Measurements from ENCODE around the gene EGR1.
A peak's percentile ranks its signal among the peaks of the same experiment; 100 is the strongest.
"Not testable (repeated sequence)": the region's sequence is repeated elsewhere in the genome, so short reads cannot be mapped to it uniquely, and the experiment has no call there.

The EGR1 gene

DNA sequence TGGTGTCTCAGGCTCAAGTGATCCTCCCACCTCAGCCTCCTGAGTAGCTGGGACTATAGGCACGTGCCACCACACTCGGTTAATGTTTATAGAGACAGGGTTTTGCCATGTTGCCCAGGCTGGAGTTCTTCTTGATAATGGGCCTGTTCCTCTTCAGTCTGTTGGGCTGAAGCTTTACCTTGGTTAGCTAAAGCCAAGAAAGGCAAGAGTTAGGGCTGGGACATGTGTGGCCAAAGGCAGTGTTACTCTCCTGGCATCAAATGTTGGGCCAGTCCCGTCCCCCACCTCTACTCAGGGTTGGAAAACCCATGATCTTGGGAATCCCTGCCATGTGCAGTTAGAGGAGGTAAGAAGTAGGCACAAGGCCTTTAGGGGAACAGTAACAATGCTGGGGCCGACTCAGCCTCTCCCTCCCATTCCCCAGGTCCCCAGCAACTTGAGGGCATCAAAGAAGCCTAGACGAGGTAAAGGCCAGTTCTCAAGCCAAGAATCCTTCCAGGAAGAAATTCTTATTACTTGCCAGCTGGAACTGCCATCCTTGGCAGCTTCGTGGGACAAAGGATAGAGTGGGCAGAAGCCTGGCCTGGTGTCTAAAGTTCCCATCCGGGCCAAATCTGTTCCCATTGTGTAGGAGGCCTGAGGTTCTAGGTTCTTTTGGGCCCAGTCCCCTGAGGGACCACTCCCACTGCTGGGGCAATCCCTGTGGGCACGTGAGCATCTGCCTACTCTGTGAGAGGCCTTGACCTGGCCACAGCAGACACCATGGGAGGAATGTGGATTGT lies 4.5 kb downstream of the EGR1 start:
- no peak for DNase-seq (ENCODE audit: low spot score)

DNA sequence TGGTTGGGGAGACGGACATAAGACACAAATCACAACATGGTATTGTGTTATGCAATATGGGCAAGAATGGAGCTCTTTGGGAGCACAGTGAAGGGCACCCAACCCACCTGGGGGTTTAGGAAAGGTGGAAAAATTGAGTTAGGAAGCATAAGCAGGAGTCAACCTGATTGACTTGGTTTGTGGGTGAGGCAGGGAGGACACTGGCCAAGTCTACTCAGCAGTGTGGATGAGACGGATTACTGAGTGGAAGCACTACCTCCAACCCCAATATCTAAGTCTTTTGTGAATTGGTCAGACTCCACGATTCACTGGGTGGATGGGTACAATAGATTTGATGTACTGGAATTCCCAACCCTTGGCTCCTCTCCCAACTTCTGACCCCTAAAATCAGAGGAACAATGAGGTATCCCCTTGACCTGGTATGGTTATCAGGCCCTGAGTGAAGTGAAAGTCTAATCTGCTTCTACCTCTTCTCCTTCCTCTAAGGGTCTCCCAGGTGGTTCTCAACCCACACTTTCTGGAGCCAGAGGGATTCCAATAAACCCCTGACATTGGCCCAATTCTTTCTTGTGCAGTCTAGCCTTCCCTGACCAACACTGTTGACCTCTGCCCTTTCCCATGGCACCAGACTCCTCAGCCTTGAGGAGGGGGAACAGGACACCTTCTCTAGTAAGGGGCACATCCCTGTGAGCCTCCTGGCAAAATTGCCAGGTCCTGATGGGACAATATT lies 5.2 kb downstream of the EGR1 start:
- no peak for DNase-seq (ENCODE audit: low spot score)

DNA sequence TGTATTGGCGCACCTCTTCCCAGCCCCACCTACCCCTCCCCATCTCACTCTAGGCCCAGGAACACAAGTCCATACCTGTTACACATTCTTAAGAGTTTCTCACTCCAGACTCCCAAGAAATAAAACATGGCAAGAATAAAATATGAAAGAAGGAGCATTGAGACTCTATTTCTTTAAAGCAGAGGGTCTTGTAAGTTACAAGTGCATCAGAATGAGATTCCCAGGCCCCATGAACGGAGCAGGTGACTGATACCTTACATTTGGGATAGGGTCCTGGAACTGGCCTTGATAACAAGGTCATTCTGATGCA lies 5.7 kb downstream of the EGR1 start:
- no peak for DNase-seq (ENCODE audit: low spot score)

DNA sequence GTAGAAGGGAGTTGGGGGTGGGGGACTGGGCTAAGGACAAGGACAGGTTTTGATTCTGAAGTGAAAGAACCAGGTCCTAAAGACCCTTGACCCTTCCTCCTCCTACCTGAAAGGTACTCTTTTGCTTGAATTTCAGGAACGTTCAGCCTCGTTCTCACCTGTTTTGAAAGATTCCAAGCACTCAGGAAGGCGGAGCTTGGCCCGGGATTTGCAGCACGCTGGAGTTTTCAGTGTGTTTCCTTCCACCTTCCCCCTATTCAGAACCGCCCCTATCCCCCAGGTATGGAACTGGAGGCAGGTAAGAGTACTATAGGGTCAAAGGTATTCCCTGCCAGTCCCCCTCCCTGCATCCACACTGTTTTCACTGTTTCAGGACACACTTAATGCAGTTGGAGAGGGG lies 7.1 kb downstream of the EGR1 start:
- no peak for DNase-seq (ENCODE audit: low spot score)

DNA sequence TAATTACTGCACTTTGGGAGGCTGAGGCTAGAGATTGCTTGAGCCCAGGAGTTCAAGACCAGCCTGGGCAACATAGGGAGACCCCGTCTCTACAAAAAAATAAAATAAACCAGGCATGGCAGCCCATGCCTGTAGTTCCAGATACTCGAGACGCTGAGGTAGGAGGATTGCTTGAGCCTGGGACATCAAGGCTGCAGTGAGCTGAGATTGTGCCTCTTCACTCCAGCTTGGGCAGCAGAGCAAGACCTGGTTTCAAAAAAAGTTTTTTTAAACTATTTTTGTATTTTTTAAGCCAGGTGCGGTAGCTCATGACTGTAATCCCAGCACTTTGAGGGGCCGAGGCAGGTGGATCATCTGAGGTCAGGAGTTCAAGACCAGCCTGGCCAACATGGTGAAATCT lies 7.9 kb downstream of the EGR1 start:
- not testable (repeated sequence) for DNase-seq (ENCODE audit: low spot score)

DNA sequence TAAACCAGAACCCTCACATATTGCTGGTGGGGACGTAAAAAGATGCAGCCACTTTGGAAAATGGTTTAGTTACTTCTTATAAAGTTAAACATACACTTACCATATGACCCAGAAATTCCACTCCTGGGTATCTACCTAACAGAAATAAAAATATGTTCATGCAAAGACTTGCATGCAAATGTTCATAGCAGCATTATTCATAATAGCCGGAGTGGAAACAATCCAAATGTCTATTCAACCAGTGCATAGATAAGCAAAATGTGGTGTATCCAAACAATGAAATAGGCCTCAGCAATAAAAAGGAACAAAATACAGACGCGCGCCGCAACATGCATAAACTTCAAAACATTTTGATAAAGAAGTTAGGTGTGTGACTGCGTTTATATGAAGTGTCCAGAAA lies 11.6 kb downstream of the EGR1 start:
- no peak for DNase-seq (ENCODE audit: low spot score)

DNA sequence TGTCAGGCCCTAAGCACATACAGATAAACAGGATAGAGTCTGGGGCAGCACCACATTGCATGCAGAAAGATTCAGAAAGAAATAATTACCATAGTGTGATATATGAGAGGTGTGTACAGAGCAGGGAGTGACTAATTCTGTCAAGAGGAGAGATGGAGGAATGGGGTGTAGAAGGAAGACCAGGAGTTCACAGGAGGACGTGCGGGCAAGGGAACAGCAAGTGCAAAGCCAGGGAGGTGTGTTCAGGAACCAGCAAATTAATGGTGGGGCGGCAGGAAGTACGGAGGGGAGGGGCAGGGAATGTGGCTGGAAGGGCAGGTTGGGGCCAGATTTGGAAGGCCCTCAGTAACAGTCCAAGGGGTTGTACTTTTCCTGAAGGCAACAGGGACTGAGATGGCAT lies 17.4 kb downstream of the EGR1 start:
- no peak for DNase-seq (ENCODE audit: low spot score)

DNA sequence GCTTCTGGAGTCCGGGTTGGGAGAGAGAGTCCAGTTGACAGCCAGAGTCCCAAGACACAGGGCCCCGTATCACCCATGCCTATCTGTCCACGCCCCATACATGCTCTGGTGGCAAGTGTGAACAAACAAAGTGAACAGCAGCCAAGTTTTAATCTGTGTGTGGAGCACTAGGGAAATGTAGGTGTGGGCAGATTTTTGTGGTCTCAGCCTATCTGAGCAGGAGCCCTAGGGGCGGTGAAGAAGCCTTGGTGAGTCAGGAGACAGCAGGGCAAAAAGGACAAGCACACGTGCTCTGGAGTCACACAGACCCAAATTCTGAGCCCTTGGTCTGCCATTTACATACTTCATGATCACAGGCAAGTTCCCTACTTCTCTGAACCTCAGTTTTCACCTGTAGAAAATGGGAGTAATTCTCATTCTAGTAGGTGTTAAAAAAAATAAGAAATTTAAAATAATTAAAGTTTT lies 23.2 kb downstream of the EGR1 start:
- no peak for DNase-seq (ENCODE audit: low spot score)

DNA sequence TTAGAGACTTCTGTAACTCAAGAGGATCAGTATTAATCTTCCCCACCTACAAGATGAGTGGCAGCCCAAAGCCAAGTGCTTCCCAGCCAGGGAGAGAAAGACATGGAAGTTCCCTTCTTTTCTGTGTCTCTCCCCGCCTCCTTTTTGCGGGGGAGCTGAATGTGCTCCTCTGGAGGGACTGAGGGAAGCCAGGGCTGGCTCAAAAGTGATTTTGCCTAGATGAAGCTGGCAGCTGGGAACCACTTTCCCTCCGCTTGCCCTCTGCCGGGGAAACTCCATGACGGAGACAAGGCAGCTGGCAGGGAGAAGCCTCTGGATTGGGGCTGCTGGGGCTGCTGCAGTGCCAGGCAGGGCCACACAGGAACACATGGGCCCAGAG lies 24.4 kb downstream of the EGR1 start:
- DNase-seq (ENCODE audit: low spot score), result peak; percentile 68

DNA sequence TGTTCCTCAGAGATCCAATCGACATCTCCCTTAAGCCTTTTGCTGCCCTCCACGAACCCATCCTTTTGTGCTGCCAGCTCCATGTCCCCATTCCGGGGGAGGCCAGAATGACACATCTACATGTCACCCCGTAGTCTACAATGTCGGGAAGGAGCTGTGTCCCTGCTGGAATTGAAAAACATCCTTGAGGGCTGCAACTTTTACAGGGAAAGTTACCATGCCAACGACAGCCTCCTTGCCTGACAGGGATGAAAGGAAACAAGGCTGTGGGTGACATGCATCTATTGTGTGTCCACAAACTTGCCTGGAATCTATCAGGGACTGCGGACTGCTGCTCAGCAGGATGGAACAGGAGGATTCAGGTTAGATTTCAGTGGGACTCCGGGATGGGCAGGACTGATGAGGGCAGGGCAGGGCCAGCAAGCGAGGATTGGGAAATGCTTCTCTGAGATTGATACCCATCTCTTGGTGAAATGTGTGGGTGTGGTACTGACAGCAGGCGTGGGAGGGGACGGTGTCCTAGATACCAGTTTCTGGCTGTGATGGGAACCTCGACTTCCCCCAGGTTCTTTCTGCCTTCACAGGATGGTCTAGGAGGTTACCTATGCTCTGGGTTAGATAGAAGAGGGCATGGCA lies 25.5 kb downstream of the EGR1 start:
- peak; percentile 36 for DNase-seq (ENCODE audit: low spot score)

DNA sequence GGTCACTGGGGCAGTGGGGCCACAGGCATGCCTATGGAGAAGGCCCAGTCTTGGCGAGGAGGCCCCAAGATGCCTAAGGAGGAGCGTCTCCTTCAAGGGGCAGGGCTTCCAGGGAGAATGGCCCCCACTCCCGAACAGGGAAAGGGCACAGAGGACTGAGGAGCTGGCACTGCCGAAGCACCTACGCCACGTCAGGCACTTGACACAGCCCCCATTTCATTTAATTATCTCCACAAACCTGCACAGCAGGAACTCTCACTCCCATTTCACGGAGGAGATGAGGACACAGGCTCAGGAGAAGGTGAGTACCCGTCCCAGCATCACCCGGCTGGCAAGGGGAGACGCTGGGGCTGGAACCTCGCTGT lies 26.0 kb downstream of the EGR1 start:
- peak; percentile 57 for DNase-seq (ENCODE audit: low spot score)

DNA sequence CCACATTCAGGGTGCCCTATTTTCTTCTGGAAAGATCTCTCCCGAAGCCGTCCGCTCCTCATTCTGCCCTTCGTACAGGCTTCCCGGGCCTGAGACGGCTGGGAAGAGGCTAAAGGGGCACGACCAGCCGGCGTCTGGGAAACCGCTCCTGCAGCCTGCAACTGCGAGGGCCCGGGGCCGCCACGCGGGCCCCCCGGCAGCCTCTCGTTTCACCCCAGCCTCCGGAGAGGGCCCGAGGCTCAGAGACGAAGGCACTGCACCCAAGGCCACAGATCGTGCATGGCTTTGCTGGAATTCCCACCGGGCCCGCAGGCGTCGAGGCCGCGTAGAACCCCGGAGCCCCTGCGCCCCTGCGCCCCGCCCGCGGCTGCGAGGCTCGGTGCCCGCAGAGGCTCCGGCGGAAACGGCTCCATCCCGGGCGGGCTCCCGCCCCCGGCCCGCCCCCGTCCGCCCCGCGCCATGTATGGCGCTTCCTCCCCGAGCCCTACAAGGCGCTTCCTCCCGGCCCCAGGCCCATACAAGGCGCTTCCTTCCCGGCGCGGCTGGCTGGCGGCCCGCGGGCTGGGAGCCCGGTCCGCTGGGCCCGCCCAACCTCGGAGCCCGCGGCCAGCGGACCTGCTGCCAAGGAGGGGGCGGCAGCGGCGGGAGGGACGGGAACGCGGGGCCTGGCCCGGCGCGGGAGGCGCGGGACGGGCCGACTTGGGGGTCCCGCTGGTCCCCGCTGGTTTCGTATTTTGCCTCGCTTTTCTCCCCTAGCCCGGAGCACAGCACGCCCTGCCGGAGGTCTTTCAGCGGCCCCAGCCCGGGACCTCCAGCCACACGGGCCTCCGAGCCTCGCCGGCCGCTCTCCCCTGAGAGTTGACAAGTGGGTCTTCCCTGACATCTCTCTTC lies 26.6 kb downstream of the EGR1 start:
- peak; percentile 92 for DNase-seq (ENCODE audit: low spot score)

DNA sequence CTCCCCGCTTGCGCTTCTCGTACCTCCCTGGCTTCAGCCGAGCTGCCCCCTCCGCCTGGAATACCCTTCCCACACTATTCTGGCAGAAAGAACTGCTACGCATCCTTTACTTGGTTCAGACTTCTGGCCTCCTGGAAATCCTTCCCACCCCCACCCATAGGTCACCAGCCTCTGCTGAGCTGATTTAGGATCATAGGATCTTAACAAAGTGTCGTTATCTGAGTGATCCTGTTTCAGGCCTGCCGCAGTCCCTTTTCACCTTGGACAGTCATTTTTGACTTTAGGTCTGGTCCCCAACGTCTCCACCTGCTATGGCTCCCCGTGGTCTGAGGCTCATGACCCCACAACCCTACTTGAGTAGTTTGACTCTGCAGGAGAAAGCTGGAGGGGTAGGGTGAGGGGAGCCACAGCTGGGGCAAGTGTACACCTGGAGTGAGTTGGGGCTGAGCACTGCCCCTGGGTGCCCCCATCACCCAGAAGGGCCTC lies 27.3 kb downstream of the EGR1 start:
- no peak for DNase-seq (ENCODE audit: low spot score)

DNA sequence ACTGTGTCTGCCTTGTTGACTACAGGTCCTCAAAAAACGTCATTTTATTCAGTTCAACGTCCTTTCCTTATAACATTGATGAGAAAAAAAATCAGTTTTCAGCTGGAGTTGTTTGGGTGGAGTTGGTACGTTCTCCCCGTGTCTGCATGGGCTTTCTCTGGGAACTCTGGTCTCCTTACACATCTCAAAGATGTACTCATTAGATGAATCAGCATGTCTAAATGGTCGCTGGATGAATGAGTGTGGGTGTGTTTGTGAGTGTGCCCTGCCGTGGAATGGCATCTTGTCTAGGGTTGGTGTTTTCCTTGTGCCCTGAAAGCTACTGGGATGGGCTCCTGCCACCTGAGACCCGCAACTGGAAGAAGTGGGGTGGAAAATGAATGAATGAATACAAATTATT lies 30.1 kb downstream of the EGR1 start:
- DNase-seq (ENCODE audit: low spot score), result no peak

DNA sequence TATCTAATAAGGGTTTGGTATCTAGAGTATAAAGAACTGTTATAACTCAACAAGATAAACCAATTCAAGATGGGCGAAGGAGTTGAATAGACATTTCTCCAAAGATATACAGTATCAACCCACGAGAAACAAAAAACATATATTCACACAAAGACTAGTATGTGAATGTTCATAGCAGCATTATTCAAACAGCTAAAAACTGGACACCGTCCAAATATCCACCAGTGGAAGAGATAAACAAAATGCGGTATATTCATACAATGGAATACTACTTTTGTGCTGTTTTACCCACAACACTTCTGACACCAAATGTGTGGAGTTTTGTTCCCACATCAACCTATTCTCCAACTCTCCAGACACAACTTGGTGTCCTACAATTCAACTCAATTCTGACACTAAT lies 33.1 kb downstream of the EGR1 start:
- DNase-seq (ENCODE audit: low spot score), result no peak

DNA sequence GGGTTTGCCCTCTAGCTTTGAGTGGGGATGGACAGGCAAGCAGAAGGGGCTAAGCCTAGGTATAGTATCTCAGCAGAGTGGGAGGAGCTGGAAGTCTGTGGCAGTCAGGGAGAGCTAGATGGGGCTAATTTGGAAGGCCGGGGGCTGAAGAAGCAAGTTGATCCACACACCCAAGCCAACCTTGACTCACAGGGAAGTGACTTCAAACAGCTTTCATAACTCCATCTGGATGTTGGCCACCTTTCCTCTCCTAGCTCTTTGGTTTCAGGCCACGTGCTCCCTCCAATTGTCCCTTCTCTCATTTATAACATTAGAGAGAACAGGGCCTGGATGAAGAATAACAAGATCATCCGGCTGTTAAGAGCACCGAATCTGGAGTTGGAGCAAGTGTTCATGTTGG lies 36.8 kb downstream of the EGR1 start:
- DNase-seq (ENCODE audit: low spot score), result no peak

DNA sequence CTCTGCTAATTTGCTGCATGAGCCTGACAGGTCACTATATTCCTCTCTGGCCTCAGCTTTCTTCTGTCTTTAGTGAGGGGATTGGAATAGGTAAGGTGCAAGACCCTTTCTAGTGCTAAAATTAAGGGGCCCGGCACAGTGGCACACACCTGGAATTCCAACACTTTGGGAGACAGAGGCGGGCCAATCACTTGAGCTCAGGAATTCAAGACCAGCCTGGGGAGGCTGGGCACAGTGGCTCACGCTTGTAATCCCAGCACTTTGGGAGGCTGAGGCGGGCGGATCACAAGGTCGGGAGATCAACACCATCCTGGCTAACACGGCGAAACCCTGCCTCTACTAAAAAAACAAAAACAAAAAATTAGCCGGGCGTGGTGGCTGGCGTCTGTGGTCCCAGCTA lies 37.2 kb downstream of the EGR1 start:
- DNase-seq (ENCODE audit: low spot score), result no peak

DNA sequence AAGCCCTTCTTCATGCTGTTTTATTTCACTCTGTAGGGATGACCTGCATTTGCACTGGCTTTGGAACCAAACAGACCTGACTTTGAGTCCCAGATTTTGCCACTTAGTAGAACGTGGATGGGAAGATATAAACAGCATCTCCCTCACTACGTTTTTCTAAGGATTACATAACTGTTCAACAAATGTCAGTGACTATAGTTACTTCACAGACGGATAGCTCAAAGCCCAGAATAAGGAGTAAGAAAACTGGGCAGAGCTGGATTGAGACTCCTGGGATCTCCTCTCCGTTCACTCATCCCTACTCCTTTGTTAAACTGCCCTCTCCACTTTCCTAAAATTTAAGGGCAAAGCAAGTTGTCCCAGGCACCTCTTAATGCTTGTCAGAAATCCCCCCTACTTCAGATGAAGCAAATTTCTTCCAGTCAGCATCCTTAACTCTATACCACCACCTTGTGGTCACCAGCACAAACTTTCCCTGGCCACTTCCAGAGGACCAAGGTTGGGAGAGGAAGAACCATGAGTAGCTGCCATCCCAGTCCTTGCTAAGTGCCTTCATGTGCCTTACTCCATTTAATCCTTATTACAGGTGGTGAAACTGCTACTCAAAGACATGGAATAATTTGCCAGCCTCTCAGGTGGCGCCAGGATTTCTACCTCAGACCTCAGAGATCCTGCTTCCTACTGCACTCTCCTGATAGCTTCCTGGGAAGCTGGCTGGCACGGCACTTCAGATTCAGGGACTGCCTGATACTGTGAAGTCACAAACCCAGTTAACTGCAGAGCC lies 38.4 kb downstream of the EGR1 start:
- DNase-seq (ENCODE audit: low spot score), result peak; percentile 52

DNA sequence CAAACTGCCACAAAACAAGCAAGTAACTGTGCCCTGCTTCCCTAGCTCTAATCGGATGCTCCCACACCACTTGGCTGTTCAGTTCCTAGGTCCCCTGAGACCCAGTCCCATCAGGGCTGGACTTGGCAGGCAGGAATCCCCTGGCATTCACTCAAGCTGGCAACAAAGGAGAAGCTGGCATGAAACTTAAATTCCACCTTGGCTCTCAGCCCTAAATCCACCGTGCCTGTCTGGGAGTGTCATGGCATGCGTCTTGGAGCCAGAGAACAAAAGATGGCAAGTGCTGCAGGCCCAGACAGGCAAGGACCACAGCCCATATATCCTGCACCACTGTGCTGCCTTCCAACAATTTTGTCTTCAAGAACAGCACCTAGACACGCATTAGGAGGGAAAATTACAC lies 39.5 kb downstream of the EGR1 start:
- peak; percentile 15 for DNase-seq (ENCODE audit: low spot score)

DNA sequence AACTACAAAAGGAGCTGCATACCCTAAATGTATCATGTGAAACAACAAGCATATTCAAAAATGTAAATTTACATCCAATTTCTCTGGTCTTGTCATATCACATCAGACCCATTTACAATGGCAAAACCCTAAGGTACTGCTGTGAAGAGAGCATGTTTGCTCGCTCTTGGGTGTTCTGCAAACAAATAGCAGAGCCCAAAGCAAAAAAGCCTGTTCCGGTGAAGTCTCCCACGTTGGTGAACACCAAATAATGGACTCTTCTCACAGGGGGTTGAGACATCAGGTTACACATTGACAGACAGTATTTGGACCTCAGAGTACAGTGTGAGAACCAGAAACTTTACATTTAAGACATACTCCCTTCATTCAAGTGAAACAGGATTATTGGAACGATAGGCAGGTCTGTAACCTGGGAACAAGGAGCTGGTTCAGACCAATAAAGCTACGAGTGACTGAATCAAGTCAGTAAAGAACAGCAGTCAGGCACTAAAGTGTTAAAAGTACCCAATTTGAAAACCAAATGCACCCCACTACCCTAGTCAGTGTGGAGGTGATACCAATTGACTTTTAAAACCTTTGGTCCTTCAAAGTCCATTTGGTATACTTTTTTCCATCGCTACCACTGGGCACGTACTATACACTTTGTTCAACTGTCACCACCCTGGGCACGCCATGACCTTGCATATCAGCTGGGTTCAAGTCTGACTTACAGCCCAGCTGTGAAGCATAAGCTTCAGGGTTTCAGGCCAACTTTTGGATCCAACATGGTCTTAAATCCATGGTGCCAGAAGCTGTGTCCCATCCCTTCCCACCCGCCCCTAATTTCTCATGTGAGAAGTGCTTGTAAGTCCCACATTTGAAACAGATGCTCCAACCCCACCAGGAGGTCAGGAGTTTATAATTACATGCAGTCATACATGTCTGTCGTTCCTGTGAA lies 41.4 kb downstream of the EGR1 start:
- no peak for DNase-seq (ENCODE audit: low spot score)

Data from putamen (tissue), 1 donor.